Smooth muscle cell (in vitro differentiated cells): ENCODE measurements around the gene IMMP2L. TPM values are rescaled to one million over a fixed set of nuclear protein-coding genes. Genes with fewer than 3 reads are reported as not detected.

Experiments
- DNase-seq: peaks from one replicate; lab custom pipeline; 2025; ENCODE audit not compliant: unreplicated experiment; lab: John Stamatoyannopoulos, UW
- H2AFZ ChIP-seq: fragments of 200-600 bp; sonication (generic); 2 replicates; pipeline ENCODE4 v1.6.0; 2016; ENCODE audit warnings: antibody characterized with exemption, low read depth, mild to moderate bottlenecking
- H3F3A ChIP-seq: fragments of 200-600 bp; sonication (generic); 2 replicates; pipeline ENCODE4 v1.6.0; 2017; ENCODE audit warnings: antibody characterized with exemption, low read depth
- H3K27ac ChIP-seq: fragments of 200-600 bp; sonication (generic); 2 replicates; pipeline ENCODE4 v1.5.1; 2016; ENCODE audit warnings: low read depth, mild to moderate bottlenecking
- H3K27me3 ChIP-seq: fragments of 200-600 bp; sonication (generic); 2 replicates; pipeline ENCODE4 v1.6.1; 2016; ENCODE audit warnings: low read depth, mild to moderate bottlenecking
- H3K36me3 ChIP-seq: fragments of 200-600 bp; sonication (generic); 2 replicates; pipeline ENCODE4 v1.5.1; 2016; ENCODE audit warnings: low read depth
- H3K4me1 ChIP-seq: fragments of 200-600 bp; sonication (generic); 2 replicates; pipeline ENCODE4 v1.5.1; 2016; ENCODE audit warnings: low read depth
- H3K4me2 ChIP-seq: fragments of 200-600 bp; sonication (generic); 2 replicates; pipeline ENCODE4 v1.6.0; 2016; ENCODE audit warnings: mild to moderate bottlenecking
- H3K4me3 ChIP-seq: fragments of 200-600 bp; sonication (generic); 2 replicates; pipeline ENCODE4 v1.5.1; 2016; ENCODE audit warnings: mild to moderate bottlenecking
- H3K79me2 ChIP-seq: fragments of 200-600 bp; sonication (generic); 2 replicates; pipeline ENCODE4 v1.6.0; 2016; ENCODE audit warnings: low read depth, mild to moderate bottlenecking
- H3K9ac ChIP-seq: fragments of 200-600 bp; sonication (generic); 2 replicates; pipeline ENCODE4 v1.6.0; 2016; ENCODE audit warnings: low read depth
- H3K9me3 ChIP-seq: fragments of 200-600 bp; sonication (generic); replicated peaks from 2 replicates; pipeline ENCODE4 v1.5.1; 2016; ENCODE audit warnings: low read depth
- H4K20me1 ChIP-seq: fragments of 200-600 bp; sonication (generic); 2 replicates; pipeline ENCODE4 v1.6.0; 2016; ENCODE audit warnings: low read depth
- WGBS: methylation state at CpG from one replicate; pipeline ENCODE4 v1.1.7; 2016; ENCODE audit warnings: low lambda C conversion rate; 5-methylcytosine and 5-hydroxymethylcytosine counted together
- polyA plus RNA-seq: library from polyadenylated mRNA; unstranded; fragments of >200 nt; fragmentation: Nextera tagmentation; extraction: Ambion mirVana; gene quantifications from 2 replicates; pipeline ENCODE4 v1.2.1, GENCODE V29; 2016
- total RNA-seq: library from RNA; depleted of rRNA; stranded (reverse); fragments of >200 nt; gene quantifications from 2 replicates; pipeline ENCODE4 v1.2.3, GENCODE V29; 2014
- TF ChIP-seq, protein P1 (sequence below): fragments of 200-600 bp; sonication (generic); IDR thresholded peaks from 2 replicates; pipeline ENCODE4 v1.5.1; 2017; ENCODE audit warnings: borderline replicate concordance, mild to moderate bottlenecking, antibody characterized with exemption; ENCODE audit not compliant: insufficient read depth, poor library complexity, severe bottlenecking

IMMP2L gene
- total and polyA plus RNA-seq, 2 experiments from 2014 or later, result 10.9 to 11.1 TPM

DNA sequence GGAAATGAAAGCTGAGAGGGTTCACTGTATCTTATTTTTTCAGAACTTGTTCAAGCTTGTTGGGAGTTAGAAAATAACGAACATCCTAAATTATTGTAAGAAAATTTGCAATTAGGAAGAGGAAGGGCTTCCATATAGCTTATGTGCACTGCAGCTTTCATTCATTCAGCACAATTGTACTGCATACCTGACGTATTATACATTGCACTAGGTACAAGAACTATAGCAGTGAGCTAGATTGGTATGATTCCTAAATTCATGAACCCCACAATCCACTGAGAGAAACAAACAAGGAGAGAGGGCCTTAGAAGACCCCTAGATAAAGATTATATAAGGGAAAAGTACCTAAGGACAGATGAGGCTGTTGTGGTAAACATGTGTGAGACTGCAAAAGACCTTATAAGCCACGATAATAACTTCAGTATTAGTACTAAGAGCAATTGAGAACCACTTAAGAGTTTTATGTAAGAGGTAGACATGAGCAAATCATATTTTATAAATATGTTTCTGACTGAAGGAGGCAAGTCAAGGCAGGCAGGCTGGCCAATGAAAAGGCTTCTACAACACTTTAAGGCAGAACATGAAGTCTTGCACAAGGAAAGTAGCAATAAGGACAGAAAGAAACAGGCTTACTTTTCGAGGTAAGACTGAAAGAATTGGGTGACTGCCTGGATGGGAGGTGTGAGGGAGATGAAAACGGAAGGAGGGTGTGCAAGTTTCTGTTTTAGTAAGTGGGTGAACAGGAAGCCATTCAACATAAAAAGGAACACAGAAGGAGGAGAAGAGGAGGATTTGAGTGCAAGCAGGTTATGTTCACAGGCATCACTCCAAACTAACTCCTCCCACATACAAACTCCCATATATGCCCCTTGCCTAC, 549.3 kb downstream of the IMMP2L start:
- no peaks in the 10 kb centered on the region for H3K9me3 ChIP-seq
- no peaks in the 10 kb centered on the region for H3K4me1 ChIP-seq
- no peak for DNase-seq
- TF ChIP-seq, protein P1, sequence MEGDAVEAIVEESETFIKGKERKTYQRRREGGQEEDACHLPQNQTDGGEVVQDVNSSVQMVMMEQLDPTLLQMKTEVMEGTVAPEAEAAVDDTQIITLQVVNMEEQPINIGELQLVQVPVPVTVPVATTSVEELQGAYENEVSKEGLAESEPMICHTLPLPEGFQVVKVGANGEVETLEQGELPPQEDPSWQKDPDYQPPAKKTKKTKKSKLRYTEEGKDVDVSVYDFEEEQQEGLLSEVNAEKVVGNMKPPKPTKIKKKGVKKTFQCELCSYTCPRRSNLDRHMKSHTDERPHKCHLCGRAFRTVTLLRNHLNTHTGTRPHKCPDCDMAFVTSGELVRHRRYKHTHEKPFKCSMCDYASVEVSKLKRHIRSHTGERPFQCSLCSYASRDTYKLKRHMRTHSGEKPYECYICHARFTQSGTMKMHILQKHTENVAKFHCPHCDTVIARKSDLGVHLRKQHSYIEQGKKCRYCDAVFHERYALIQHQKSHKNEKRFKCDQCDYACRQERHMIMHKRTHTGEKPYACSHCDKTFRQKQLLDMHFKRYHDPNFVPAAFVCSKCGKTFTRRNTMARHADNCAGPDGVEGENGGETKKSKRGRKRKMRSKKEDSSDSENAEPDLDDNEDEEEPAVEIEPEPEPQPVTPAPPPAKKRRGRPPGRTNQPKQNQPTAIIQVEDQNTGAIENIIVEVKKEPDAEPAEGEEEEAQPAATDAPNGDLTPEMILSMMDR, result no peak
- H2AFZ ChIP-seq, result no peak overlapping the region
- H4K20me1 ChIP-seq, result no peaks in the 10 kb centered on the region
- H3K36me3 ChIP-seq, result no peaks in the 10 kb centered on the region
- H3F3A ChIP-seq, result no peaks in the 10 kb centered on the region
- H3K4me3 ChIP-seq, result no peak overlapping the region
- no peaks in the 10 kb centered on the region for H3K79me2 ChIP-seq
- no peak overlapping the region for H3K9ac ChIP-seq
- H3K4me2 ChIP-seq, result no peak overlapping the region
- no peak overlapping the region for H3K27ac ChIP-seq
- 92% methylated on average over 5 of the region's 5 CpGs for WGBS
- H3K27me3 ChIP-seq, result no peaks in the 10 kb centered on the region

DNA sequence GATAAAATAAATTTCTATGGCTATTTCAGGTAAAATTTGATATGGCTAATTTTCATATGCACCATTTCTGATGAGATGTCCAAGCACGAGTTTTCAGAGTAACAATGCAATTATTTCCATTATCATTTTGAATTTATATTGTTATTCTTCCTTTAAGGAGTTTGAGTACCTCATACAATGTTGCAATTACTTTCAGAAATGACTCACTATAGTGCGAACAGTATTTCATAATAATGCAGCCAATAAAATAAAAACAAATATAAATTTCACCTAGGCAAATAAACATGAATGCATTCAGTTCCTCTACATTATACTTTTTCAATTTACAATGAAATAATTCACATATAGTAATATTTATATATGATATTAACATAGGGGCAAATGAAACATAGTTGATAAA, 550.1 kb downstream of the IMMP2L start:
- H3K79me2 ChIP-seq, result no peaks in the 10 kb centered on the region
- no peak overlapping the region for H3K4me3 ChIP-seq
- no peak for DNase-seq
- TF ChIP-seq, protein P1, result no peak
- H3F3A ChIP-seq, result no peaks in the 10 kb centered on the region
- H3K27ac ChIP-seq, result no peak overlapping the region
- no peaks in the 10 kb centered on the region for H3K27me3 ChIP-seq
- H3K36me3 ChIP-seq, result no peaks in the 10 kb centered on the region
- H2AFZ ChIP-seq, result no peak overlapping the region
- no peaks in the 10 kb centered on the region for H3K4me1 ChIP-seq
- no peak overlapping the region for H3K4me2 ChIP-seq
- 87% methylated on average over 2 of the region's 2 CpGs for WGBS
- H4K20me1 ChIP-seq, result no peaks in the 10 kb centered on the region
- H3K9me3 ChIP-seq, result no peaks in the 10 kb centered on the region
- H3K9ac ChIP-seq, result no peak overlapping the region

DNA sequence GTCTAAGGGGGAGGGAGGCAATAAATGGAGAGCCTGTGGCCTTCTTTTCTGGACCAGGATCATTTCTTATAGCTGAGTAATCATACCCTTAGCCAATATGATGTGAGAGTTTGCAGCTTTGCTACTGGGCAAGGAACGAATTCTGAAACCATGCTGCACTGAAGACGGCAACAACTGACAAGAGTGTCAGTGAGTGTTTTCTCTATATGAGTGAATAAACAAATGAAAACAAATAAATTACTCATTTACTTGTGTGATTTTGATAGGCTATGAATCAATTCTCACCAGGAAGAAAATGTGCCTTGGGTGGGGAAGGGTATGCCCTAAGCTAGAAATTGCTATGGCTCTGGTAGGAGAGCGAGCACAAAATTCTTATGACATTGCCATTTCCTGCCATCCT, 550.8 kb downstream of the IMMP2L start:
- no peaks in the 10 kb centered on the region for H3K79me2 ChIP-seq
- H4K20me1 ChIP-seq, result no peaks in the 10 kb centered on the region
- H3K4me1 ChIP-seq, result no peaks in the 10 kb centered on the region
- no peak for DNase-seq
- H3K36me3 ChIP-seq, result no peaks in the 10 kb centered on the region
- no peaks in the 10 kb centered on the region for H3F3A ChIP-seq
- H3K27ac ChIP-seq, result no peak overlapping the region
- H3K9me3 ChIP-seq, result no peaks in the 10 kb centered on the region
- no peak overlapping the region for H2AFZ ChIP-seq
- no peak overlapping the region for H3K4me3 ChIP-seq
- 92% methylated on average over 3 of the region's 3 CpGs for WGBS
- no peak overlapping the region for H3K4me2 ChIP-seq
- no peaks in the 10 kb centered on the region for H3K27me3 ChIP-seq
- H3K9ac ChIP-seq, result no peak overlapping the region
- TF ChIP-seq, protein P1, result no peak

DNA sequence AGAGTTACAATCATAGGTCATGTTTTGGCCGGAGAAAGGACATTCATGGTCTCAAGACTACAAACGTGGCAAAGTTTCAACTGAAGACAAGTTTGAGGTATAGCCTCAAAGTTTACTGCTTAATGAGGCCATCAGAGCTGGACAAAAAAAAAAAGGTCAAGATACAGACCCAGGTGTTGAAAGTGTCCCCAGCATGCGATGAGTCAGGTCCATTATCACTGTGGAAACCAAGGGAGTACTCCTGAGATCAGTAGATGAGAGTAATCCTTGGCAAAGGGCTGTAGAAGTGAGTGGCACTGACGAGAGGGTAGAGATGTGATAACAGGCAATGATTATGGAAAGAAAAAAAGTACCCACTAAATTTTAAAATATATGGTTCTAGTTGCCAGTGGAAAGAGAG, 551.5 kb downstream of the IMMP2L start:
- no peak overlapping the region for H3K27ac ChIP-seq
- no peak overlapping the region for H3K4me2 ChIP-seq
- no peaks in the 10 kb centered on the region for H4K20me1 ChIP-seq
- WGBS, result 82% methylated on average over 4 of the region's 4 CpGs
- H3K36me3 ChIP-seq, result no peaks in the 10 kb centered on the region
- no peaks in the 10 kb centered on the region for H3K79me2 ChIP-seq
- no peaks in the 10 kb centered on the region for H3F3A ChIP-seq
- TF ChIP-seq, protein P1, result no peak
- no peaks in the 10 kb centered on the region for H3K27me3 ChIP-seq
- H3K9ac ChIP-seq, result no peak overlapping the region
- H3K4me3 ChIP-seq, result no peak overlapping the region
- no peaks in the 10 kb centered on the region for H3K9me3 ChIP-seq
- H2AFZ ChIP-seq, result no peak overlapping the region
- DNase-seq, result no peak
- no peaks in the 10 kb centered on the region for H3K4me1 ChIP-seq
